A673 (cell line): Measurements from ENCODE around the gene RAD23B.

Experiments
- CTCF ChIP-seq: fragments of 300-800, 200-600 bp; sonication (generic); conservative IDR thresholded peaks from 2 replicates; pipeline ENCODE4 v1.5.1; 2017; ENCODE audit warnings: low read depth, mild to moderate bottlenecking, antibody characterized with exemption, low read length, moderate library complexity, mixed read lengths
- EZH2 ChIP-seq: fragments of 200-600 bp; sonication (generic); IDR thresholded peaks from 2 replicates; pipeline ENCODE4 v1.6.1; 2017; ENCODE audit warnings: borderline replicate concordance, low read depth, mild to moderate bottlenecking, mixed read lengths, antibody characterized with exemption, low read length; ENCODE audit not compliant: poor library complexity, severe bottlenecking

GRCh38 chr9:107351382-107352045 is 68.4 kb downstream of the RAD23B start:
- TF ChIP-seq CTCF (no peak), EZH2 (no peak)
